ENCODE measurements around the gene P2RX2. TPM values are rescaled to one million over a fixed set of nuclear protein-coding genes. Genes with fewer than 3 reads are reported as not detected.

Gene P2RX2
- total RNA-seq, 1 donor from 2014 or later, result not detected

GRCh38 chr12:132570635-132571034, 47.9 kb upstream of the P2RX2 start:
- FAIRE-seq (no peak), DNase-seq (ENCODE audit: low read depth) (no peak)
- Mint-ChIP-seq H3K27me3 (ENCODE audit: low read depth, unreplicated experiment) (peaks cover 1% of the 10 kb centered on the region), H3K27ac (ENCODE audit: unreplicated experiment) (no peak overlapping the region), H3K4me1 (ENCODE audit: low read depth, unreplicated experiment) (no peaks in the 10 kb centered on the region), H3K36me3 (ENCODE audit: low read depth, unreplicated experiment) (peaks cover 8% of the 10 kb centered on the region), H3K9me3 (ENCODE audit: unreplicated experiment) (no peaks in the 10 kb centered on the region), H3K4me3 (ENCODE audit: unreplicated experiment) (no peak overlapping the region)
- no peak overlapping the region for H3K27ac ChIP-seq (ENCODE audit: low read depth, low read length)
- H3K79me2 ChIP-seq (ENCODE audit: insufficient read depth, low read length), result peaks cover 5% of the 10 kb centered on the region
- TF ChIP-seq, protein P1, sequence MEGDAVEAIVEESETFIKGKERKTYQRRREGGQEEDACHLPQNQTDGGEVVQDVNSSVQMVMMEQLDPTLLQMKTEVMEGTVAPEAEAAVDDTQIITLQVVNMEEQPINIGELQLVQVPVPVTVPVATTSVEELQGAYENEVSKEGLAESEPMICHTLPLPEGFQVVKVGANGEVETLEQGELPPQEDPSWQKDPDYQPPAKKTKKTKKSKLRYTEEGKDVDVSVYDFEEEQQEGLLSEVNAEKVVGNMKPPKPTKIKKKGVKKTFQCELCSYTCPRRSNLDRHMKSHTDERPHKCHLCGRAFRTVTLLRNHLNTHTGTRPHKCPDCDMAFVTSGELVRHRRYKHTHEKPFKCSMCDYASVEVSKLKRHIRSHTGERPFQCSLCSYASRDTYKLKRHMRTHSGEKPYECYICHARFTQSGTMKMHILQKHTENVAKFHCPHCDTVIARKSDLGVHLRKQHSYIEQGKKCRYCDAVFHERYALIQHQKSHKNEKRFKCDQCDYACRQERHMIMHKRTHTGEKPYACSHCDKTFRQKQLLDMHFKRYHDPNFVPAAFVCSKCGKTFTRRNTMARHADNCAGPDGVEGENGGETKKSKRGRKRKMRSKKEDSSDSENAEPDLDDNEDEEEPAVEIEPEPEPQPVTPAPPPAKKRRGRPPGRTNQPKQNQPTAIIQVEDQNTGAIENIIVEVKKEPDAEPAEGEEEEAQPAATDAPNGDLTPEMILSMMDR (IDR thresholded peaks at IDR 0.05; ENCODE audit: insufficient read depth, low read depth, low read length), result no peak
- no peak for TF ChIP-seq EZH2 (IDR thresholded peaks at IDR 0.05; ENCODE audit: insufficient read depth, low read length)
- H3K4me1 ChIP-seq (ENCODE audit: insufficient read depth, low read length), result no peaks in the 10 kb centered on the region
- H3K4me2 ChIP-seq (ENCODE audit: low read length), result no peak overlapping the region
- no peaks in the 10 kb centered on the region for H3K9me3 ChIP-seq (ENCODE audit: insufficient read depth, low read depth, low read length)
- H3K4me3 ChIP-seq (ENCODE audit: insufficient read depth, low read depth, low read length), result no peak overlapping the region
- H3K9ac ChIP-seq (ENCODE audit: low read length), result no peak overlapping the region
- H2AFZ ChIP-seq (ENCODE audit: low read depth, low read length), result no peak overlapping the region
- peaks cover 30% of the 10 kb centered on the region for H4K20me1 ChIP-seq (ENCODE audit: insufficient read depth, low read length)
- H3K27me3 ChIP-seq (ENCODE audit: insufficient read depth, low read length), result no peaks in the 10 kb centered on the region
- no peaks in the 10 kb centered on the region for H3K36me3 ChIP-seq (ENCODE audit: insufficient read depth, low read length)

GRCh38 chr12:132571051-132571450, 47.5 kb upstream of the P2RX2 start:
- FAIRE-seq, result no peak
- H3K9me3 Mint-ChIP-seq (ENCODE audit: unreplicated experiment), result no peaks in the 10 kb centered on the region
- no peak overlapping the region for H3K4me3 Mint-ChIP-seq (ENCODE audit: unreplicated experiment)
- H2AFZ ChIP-seq (ENCODE audit: low read depth, low read length), result no peak overlapping the region
- no peaks in the 10 kb centered on the region for H3K9me3 ChIP-seq (ENCODE audit: insufficient read depth, low read depth, low read length)
- no peaks in the 10 kb centered on the region for H3K4me1 ChIP-seq (ENCODE audit: insufficient read depth, low read length)
- H3K9ac ChIP-seq (ENCODE audit: low read length), result no peak overlapping the region
- no peak overlapping the region for H3K4me3 ChIP-seq (ENCODE audit: insufficient read depth, low read depth, low read length)
- H3K4me1 Mint-ChIP-seq (ENCODE audit: low read depth, unreplicated experiment), result no peaks in the 10 kb centered on the region
- H3K27ac ChIP-seq (ENCODE audit: low read depth, low read length), result no peak overlapping the region
- no peaks in the 10 kb centered on the region for H3K27me3 ChIP-seq (ENCODE audit: insufficient read depth, low read length)
- H3K36me3 Mint-ChIP-seq (ENCODE audit: low read depth, unreplicated experiment), result peaks cover 8% of the 10 kb centered on the region
- H3K27ac Mint-ChIP-seq (ENCODE audit: unreplicated experiment), result no peak overlapping the region
- H3K79me2 ChIP-seq (ENCODE audit: insufficient read depth, low read length), result peaks cover under 1% of the 10 kb centered on the region
- no peak overlapping the region for H3K4me2 ChIP-seq (ENCODE audit: low read length)
- H3K27me3 Mint-ChIP-seq (ENCODE audit: low read depth, unreplicated experiment), result peaks cover 1% of the 10 kb centered on the region
- H4K20me1 ChIP-seq (ENCODE audit: insufficient read depth, low read length), result peaks cover 26% of the 10 kb centered on the region
- H3K36me3 ChIP-seq (ENCODE audit: insufficient read depth, low read length), result no peaks in the 10 kb centered on the region
- TF ChIP-seq EZH2 (IDR thresholded peaks at IDR 0.05; ENCODE audit: insufficient read depth, low read length), result no peak
- TF ChIP-seq, protein P1 (IDR thresholded peaks at IDR 0.05; ENCODE audit: insufficient read depth, low read depth, low read length), result no peak
- no peak for DNase-seq (ENCODE audit: low read depth)

GRCh38 chr12:132571598-132571997, 47.0 kb upstream of the P2RX2 start:
- H3K36me3 ChIP-seq (ENCODE audit: insufficient read depth, low read length), result no peaks in the 10 kb centered on the region

More at GRCh38 chr12:132571598-132571997, 47.0 kb upstream of the P2RX2 start:
- Mint-ChIP-seq H3K4me1 (ENCODE audit: low read depth, unreplicated experiment) (no peaks in the 10 kb centered on the region), H3K27ac (ENCODE audit: unreplicated experiment) (no peak overlapping the region), H3K36me3 (ENCODE audit: low read depth, unreplicated experiment) (peaks cover 10% of the 10 kb centered on the region), H3K27me3 (ENCODE audit: low read depth, unreplicated experiment) (peaks cover 4% of the 10 kb centered on the region), H3K9me3 (ENCODE audit: unreplicated experiment) (no peaks in the 10 kb centered on the region), H3K4me3 (ENCODE audit: unreplicated experiment) (no peak overlapping the region)
- FAIRE-seq (no peak), DNase-seq (ENCODE audit: low read depth) (no peak)
- no peaks in the 10 kb centered on the region for H3K4me1 ChIP-seq (ENCODE audit: insufficient read depth, low read length)
- TF ChIP-seq, protein P1 (IDR thresholded peaks at IDR 0.05; ENCODE audit: insufficient read depth, low read depth, low read length), result no peak
- no peak for TF ChIP-seq EZH2 (IDR thresholded peaks at IDR 0.05; ENCODE audit: insufficient read depth, low read length)
- H3K27ac ChIP-seq (ENCODE audit: low read depth, low read length), result no peak overlapping the region
- no peaks in the 10 kb centered on the region for H3K79me2 ChIP-seq (ENCODE audit: insufficient read depth, low read length)
- no peaks in the 10 kb centered on the region for H3K27me3 ChIP-seq (ENCODE audit: insufficient read depth, low read length)
- no peak overlapping the region for H3K4me3 ChIP-seq (ENCODE audit: insufficient read depth, low read depth, low read length)
- H2AFZ ChIP-seq (ENCODE audit: low read depth, low read length), result no peak overlapping the region
- no peaks in the 10 kb centered on the region for H3K9me3 ChIP-seq (ENCODE audit: insufficient read depth, low read depth, low read length)
- H4K20me1 ChIP-seq (ENCODE audit: insufficient read depth, low read length), result peaks cover 20% of the 10 kb centered on the region
- H3K9ac ChIP-seq (ENCODE audit: low read length), result no peak overlapping the region
- H3K4me2 ChIP-seq (ENCODE audit: low read length), result no peak overlapping the region

Data from astrocyte (in vitro differentiated cells and primary cell).